GM19438 (cell line): ENCODE measurements around the gene ZBTB20.

ENCODE experiments used
- ATAC-seq: cut with Tn5 transposase; IDR thresholded peaks from one replicate; pipeline ENCODE4 v1.9.1; 2021; ENCODE audit warnings: low read depth; ENCODE audit not compliant: unreplicated experiment

Gene ZBTB20

DNA sequence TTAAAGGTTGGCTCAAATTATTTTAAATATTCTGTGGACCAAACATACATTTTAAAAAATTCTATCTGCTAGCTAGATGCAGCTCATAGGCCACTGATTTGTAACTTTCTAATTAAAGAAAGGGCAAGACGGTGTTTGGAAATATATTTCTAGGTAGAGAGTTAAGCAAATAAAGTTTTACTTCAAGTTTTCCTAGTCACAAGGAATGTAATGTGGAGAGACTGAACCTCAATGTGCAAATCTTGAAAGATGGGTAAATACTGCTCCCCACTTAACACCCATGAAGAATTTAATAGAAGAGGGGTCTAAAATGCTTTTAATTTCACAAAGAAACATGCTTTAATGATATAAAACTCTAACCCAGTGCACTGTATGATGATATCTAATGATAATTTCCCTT lies 678.0 kb downstream of the ZBTB20 start:
- no peak for ATAC-seq

GRCh38 chr3:114466816-114467215 lies 680.3 kb downstream of the ZBTB20 start:
- no peak for ATAC-seq

- ATAC-seq, result no peak
These were observed 680.8 kb downstream of the ZBTB20 start for GRCh38 chr3:114466251-114466650.

DNA sequence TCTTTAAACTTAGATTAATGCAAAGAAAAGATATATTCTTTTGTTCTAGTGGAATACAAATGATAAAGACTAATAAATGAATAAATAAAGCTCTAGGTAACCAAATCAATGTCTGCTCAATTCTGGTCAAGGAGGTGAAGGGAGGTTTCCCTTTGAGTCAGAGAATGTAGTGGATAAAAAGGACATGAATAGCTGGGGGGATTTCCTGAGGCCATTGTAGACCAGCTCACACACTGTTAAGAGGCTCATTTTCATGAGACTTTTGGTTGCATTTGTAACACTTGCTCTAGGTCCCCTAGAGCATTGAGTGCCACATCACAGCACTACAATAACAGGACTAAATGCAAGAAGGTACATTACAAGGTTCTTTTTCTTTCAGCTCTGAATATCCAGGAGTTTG lies 682.5 kb downstream of the ZBTB20 start:
- peak; percentile 59 for ATAC-seq

GRCh38 chr3:114462750-114463149 lies 684.3 kb downstream of the ZBTB20 start:
- ATAC-seq, result no peak

- ATAC-seq, result peak; percentile 47
These were observed 686.6 kb downstream of the ZBTB20 start for GRCh38 chr3:114460459-114460858.

GRCh38 chr3:114456742-114457141 lies 690.3 kb downstream of the ZBTB20 start:
- peak; percentile 55 for ATAC-seq

- no peak for ATAC-seq
These were observed 691.7 kb downstream of the ZBTB20 start for GRCh38 chr3:114455432-114455831.

GRCh38 chr3:114454551-114455251 lies 692.4 kb downstream of the ZBTB20 start:
- ATAC-seq, result no peak

GRCh38 chr3:114453361-114453780 lies 693.7 kb downstream of the ZBTB20 start:
- no peak for ATAC-seq

- ATAC-seq, result no peak
These were observed 694.2 kb downstream of the ZBTB20 start for GRCh38 chr3:114452937-114453336.

DNA sequence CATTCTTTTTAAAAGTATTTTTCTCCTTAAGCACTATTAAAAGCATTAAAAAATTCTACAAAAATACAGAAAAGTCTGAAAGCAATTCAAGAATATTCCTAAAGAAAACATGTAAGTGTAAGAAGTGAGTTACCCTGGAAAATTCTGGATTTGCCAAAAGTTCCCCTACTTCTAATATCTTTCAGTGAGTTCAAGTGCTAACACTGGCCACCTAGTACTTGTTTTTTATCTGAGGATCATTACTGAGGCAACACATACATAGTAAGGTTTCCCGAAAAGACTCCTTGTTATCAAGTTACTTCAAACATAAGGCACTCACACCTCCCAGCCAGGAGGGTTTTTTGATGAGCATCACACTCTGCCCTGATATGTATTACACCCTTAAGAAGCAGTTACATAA lies 694.8 kb downstream of the ZBTB20 start:
- ATAC-seq, result no peak

DNA sequence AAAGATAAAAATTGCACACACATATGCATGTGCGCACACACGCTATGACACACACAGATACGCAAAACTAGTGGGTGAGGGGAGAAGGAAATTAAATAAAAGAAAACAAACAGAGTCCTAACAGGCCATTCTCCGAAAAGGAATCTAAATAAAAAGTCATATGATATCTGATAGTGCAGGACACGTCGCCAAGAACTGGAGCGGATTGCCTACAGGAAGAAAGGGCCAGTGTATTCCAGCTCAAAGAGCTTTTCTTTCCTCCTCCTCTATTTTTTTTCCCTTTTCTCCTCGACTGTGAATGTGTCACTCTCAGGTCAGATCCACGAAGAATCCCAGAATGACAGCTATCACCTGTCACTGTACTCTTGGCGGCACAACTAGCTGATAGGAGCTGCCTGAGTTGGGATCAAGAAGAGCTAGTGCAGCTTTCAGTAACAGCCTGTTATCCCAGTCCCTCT lies 695.5 kb downstream of the ZBTB20 start:
- no peak for ATAC-seq

GRCh38 chr3:114451051-114451451 lies 696.0 kb downstream of the ZBTB20 start:
- no peak for ATAC-seq

GRCh38 chr3:114450008-114450596 lies 697.0 kb downstream of the ZBTB20 start:
- peak; percentile 28 for ATAC-seq

DNA sequence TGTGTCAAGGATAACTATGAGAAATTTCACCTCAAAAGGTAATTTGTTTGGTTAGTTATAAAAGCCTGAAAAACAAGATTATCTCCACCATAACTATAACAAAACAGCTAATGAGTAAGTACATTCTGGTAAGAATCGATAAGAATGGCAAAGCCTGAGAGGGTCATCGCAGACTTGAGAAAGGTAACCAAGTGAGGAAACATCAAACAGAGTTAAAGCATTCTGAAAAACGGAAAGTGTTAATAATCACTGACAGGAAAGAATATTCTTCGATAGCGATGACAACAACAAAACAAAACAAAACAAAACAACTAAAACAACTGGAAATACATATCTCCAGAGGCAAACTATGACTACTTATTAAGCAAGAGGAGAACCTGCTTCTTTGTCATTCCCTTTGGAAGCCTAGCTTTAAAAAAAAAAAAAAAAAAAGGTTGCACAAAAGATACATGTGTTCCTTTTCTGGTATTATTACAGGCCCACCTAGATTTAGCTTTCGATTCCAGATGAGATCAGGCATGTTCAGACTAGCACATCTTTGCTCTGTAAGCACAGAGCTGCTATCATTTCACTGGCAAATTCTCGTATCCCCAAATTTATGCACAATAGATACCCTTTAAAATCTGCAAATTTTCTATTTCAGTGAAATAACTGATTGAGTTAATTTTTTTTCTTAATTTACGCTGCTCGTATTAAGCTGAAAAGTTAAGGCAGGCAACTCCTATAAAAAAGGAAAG lies 697.6 kb downstream of the ZBTB20 start:
- ATAC-seq, result peak; percentile 35

DNA sequence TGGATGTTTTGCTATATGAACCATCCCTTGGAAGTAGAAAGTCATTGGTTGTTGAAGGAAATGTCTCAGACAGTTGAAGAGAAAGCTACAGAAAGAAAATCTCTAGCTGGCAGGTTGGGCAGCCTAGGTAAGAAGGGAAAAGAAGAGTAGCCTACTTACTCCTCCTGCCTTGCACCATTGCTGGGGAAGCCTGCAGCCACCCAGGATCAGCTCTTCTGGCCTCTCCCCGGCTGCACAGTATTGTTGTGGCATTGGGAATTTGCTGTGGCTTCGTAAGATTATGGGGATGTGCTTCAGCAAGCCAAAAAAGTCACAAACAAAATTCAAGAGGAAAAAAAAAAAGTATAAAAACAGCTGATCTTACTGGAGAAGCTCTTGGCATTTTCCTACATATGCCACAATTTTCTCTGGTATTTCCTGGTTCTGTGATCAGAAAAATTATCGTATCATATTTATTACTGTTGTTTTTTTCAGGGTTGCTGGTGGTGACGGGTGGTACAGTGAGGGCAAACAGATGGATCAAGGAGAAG lies 699.1 kb downstream of the ZBTB20 start:
- no peak for ATAC-seq

- peak; percentile 35 for ATAC-seq
These were observed 699.5 kb downstream of the ZBTB20 start for GRCh38 chr3:114447545-114447944.

DNA sequence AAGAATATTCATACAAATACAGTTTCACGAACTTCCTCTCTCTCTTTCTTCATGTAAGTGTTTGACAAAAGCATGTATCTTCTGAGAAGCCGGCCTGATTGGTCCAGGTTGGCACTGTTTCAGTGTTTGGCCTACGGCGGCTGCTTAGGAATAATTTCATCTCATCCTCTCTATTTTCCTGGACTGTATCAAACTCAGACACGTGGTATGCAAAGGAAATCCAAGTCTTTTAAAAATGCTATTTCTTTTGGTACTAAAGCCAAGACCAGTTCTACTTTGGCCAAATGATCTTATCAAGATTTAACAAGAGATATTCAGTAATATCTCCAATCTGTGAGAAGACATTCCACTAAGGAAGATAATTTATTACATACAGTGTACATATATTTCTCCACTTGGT lies 700.5 kb downstream of the ZBTB20 start:
- ATAC-seq, result no peak

DNA sequence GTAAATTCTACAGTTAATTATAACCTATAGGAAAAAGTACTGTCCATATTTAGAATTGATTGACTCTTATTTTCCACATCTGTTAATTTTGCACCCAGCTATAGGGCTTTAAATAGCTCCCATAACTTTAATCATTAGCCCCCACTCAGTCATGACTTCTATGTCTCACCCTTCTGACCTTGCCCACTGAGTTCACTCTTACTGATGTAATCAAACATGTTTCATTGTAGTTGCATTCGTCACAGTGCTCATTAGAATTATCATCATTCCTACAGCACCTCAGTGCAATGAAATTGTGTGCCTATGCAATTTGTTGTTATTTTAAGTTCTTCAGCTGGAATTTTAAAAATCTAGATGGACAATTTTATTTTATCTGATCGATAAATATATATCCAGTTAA lies 701.9 kb downstream of the ZBTB20 start:
- no peak for ATAC-seq

- ATAC-seq, result no peak
These were observed 702.9 kb downstream of the ZBTB20 start for GRCh38 chr3:114444216-114444615.
